Rectal smooth muscle tissue (tissue), 1 donor: ENCODE results near the gene METTL22.
"Not testable (repeated sequence)": the region's sequence is repeated elsewhere in the genome, so short reads cannot be mapped to it uniquely, and the experiment has no call there.

Source experiments
- H3K27ac ChIP-seq: one replicate; pipeline ENCODE4 v1.7.0; 2013; ENCODE audit warnings: low read depth, low read length, inconsistent platforms
- H3K27me3 ChIP-seq: one replicate; pipeline ENCODE4 v1.7.0; 2013; ENCODE audit warnings: low read length; ENCODE audit not compliant: control insufficient read depth, insufficient read depth
- H3K36me3 ChIP-seq: one replicate; pipeline ENCODE4 v1.7.0; 2013; ENCODE audit warnings: low read length; ENCODE audit not compliant: control insufficient read depth, insufficient read depth
- H3K4me1 ChIP-seq: one replicate; pipeline ENCODE4 v1.7.0; 2013; ENCODE audit warnings: low read length; ENCODE audit not compliant: control insufficient read depth, insufficient read depth
- H3K4me3 ChIP-seq: one replicate; pipeline ENCODE4 v1.7.0; 2013; ENCODE audit warnings: low read length
- H3K9ac ChIP-seq: one replicate; pipeline ENCODE4 v1.7.0; 2013; ENCODE audit warnings: low read length

Gene METTL22

DNA sequence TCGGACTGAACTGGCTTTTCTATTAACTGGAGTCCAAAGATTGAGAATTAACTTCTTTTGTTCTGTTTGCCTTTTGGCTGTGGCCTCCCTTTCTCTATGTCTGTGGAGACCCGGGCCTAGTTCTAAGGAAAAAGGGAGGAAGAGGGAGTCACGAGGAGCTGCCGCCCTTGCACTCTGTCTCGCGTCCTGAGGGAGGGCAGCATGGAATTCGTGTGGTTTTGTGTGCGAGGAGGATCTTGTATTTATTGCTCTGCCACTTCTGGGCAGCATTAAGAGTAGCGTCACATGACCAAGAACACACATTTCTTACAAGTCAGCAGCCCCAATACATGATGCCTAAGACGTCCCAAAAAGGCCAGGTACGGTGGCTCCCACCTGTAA, 23.6 kb downstream of the METTL22 start:
- Histone ChIP-seq H3K4me3 (no peak overlapping the region), H3K9ac (no peak overlapping the region), H3K27ac (no peak overlapping the region), H3K36me3 (peaks cover 46% of the 10 kb centered on the region), H3K4me1 (no peaks in the 10 kb centered on the region), H3K27me3 (no peaks in the 10 kb centered on the region)

DNA sequence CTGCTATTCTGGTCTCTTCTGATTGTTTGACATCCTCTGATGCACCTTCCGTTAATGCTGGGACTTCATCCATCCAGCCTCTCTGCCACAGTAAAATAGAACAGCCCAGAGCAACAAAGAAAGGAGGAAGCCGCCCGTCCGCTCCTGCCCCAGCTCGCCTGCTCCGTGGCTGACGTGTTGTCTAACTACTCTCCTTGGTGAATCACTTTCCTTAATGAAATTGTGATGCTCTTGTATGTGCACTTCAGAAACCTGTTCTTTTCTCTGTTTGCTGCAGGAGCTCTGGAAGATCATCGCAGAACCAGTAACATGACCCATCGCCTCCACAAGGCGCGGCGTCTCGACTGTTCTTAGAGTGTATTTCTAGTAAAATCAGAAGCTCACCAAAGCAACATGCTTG, 24.3 kb downstream of the METTL22 start:
- Histone ChIP-seq H3K36me3 (peaks cover 45% of the 10 kb centered on the region), H3K27me3 (no peaks in the 10 kb centered on the region), H3K27ac (no peak overlapping the region), H3K4me3 (no peak overlapping the region), H3K9ac (no peak overlapping the region), H3K4me1 (no peaks in the 10 kb centered on the region)

DNA sequence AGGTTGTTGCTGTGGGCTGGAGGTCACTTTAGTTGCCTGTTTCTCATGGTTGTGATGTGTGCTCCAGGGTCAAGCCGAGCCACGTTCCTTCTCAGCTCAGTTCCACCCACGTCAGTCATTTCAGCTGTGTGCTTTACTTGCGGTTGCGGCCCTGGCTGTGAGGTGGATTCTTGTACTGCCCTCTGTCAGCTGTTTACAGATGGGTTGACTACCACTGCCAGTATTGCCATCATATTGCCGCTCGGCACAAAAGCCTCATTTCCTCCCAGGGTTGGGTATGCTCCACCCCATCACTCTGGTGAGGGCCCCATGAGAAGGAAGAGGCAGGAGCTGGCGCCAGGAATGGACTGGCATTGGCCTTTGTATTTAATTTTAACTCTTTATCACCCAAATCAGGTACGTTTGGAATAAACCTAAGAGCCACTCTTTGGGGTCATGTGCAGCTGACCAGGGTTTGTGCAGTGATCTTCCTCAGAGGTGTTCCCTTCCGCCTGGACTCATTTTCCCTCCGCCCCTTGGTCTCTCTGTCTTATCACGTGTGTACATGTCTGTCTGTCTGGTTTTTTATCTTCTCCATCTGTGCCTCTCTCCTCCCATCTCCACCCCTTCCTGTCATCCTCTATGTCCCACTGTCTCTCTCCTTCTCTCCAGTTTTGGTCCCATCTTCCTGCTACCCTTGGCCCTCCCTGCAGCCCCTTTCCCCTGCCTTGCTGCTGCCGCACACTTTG, 25.0 kb downstream of the METTL22 start:
- no peak overlapping the region for H3K4me3 ChIP-seq
- H3K27ac ChIP-seq: no peak overlapping the region
- H3K36me3 ChIP-seq: peaks cover 40% of the 10 kb centered on the region
- H3K27me3 ChIP-seq: no peaks in the 10 kb centered on the region
- no peak overlapping the region for H3K9ac ChIP-seq
- H3K4me1 ChIP-seq: no peaks in the 10 kb centered on the region

DNA sequence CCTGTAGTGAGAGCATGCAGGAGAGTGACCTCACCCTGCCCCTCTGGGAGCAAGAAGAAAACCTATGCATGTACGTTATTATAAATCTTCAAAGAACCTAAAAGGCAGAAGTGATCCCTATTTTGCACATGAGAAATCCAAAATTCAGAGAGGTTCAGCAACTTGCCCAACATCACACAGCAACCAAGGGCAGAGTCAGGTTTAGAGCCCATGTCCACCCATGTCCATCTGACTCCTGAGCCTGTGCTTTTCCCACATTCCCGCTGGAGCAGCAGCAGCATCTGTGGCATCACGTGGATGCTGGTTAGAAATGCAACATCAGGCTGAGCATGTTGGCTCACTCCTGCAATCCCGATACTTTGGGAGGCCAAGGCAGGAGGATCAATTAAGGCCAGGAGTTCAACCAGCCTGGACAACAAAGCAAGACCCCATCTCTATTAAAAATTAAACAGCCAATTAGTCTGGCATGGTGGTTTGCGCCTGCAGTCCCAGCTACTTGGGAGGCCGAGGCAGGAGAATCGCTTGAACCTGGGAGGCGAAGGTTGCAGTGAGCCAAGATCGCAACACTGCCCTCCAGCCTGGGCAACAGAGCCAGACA, 26.3 kb downstream of the METTL22 start:
- Histone ChIP-seq H3K4me3 (no peak overlapping the region), H3K27me3 (no peaks in the 10 kb centered on the region), H3K9ac (no peak overlapping the region), H3K36me3 (peaks cover 28% of the 10 kb centered on the region), H3K4me1 (no peaks in the 10 kb centered on the region), H3K27ac (no peak overlapping the region)

DNA sequence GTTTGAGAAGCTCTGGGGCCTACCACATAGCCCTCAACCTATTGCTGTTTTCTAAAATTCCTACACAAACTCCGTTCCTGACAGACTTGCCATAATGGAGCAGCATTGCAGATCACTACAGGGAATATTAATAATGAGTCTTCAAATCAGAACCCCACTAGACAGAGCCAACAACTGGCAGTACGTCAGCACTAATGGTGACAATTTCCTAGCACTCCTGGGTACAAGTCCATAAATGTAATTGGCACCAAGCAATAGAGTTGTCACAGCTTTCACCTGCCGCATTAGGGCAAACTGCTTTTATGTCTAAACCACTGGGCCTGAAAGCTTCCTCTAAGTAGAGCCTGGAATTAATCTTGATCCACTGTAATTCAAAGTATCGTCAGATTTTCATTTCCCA, 27.4 kb downstream of the METTL22 start:
- no peaks in the 10 kb centered on the region for H3K27me3 ChIP-seq

DNA sequence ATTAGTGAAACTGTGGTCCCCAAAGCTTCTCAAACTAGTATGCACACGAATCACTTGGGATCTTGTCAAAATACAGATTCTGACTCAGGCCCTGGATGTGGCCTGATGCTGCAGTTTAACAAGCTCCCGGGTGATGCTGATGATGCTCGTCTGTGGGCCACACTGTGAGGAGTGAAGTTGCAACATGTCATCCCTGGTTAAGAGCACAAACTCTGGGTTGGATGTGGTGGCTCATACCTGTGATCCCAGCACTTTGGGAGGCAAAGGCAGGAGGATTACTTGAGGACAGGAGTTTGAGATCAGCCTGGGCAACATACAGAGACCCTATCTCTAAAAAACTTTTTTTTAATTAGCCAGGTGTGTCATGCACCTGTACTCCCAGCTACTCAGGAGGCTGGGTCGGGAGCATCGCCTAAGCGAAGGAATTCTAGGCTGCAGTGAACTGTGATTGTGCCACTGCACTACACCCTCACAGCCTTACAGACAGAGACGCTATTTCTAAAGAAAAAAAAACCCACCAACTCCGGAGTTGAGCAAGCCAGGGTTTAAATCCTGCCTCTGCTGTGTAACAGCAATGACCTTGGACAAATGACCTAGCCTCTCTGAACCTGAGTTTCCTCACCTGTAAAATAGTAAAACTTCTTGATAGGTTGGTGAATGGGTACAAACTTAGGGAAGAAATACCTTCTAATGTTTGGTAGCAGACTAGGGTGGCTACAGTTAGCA, 28.5 kb downstream of the METTL22 start:
- H3K4me1 ChIP-seq: no peaks in the 10 kb centered on the region
- no peak overlapping the region for H3K4me3 ChIP-seq
- H3K9ac ChIP-seq: no peak overlapping the region
- H3K27me3 ChIP-seq: no peaks in the 10 kb centered on the region
- no peak overlapping the region for H3K27ac ChIP-seq
- peaks cover 25% of the 10 kb centered on the region for H3K36me3 ChIP-seq

More for the DNA sequence above, 27.4 kb downstream of the METTL22 start:
- H3K4me3 ChIP-seq: no peak overlapping the region
- no peak overlapping the region for H3K9ac ChIP-seq
- H3K27ac ChIP-seq: no peak overlapping the region
- no peaks in the 10 kb centered on the region for H3K4me1 ChIP-seq
- H3K36me3 ChIP-seq: peaks cover 25% of the 10 kb centered on the region

DNA sequence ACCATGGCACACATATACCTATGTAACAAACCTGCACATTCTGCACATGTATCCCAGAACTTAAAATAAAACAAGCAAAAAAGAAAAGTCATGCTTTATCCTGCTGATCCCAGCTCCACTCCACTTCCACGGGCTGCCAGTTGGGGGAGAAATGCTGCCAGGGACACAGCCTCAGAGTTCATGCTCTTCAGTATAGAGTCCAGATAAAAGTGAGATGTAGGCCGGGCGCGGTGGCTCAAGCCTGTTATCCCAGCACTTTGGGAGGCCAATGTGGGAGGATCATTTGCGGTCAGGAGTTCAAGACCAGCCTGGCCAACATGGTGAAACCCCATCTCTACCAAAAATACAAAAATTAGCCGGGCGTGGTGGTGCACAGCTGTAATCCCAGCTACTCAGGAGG, 30.5 kb downstream of the METTL22 start:
- H3K27me3 ChIP-seq, H3K9ac ChIP-seq, H3K27ac ChIP-seq, H3K4me3 ChIP-seq, H3K4me1 ChIP-seq: not testable (repeated sequence)
- H3K36me3 ChIP-seq: peaks cover 14% of the 10 kb centered on the region

DNA sequence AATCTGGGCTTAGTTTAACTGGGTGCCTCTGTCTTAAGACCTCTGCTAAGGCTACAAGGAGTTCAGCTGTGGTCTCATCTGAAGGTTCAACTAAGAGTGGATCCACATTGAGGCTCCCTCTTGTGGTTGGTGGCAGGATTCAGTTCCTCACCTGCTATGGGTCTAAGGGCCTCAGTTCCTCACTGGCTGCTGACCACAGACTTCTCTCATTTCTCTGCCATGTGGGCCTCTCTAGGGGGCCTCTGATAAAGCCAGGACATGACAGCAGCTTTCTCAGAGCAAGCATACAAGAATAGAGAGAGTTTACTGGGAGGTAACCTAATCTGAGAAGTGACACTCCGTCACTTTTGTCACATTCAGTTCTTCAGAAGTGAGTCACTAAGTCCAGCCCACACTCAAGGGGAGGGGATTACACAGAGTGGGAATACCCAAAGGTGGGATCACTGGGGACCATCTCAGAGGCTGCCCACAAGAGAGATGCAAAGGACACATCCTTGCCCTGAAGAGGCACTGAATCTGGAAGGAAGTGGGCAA, 33.8 kb downstream of the METTL22 start:
- H3K27ac ChIP-seq: no peak overlapping the region

DNA sequence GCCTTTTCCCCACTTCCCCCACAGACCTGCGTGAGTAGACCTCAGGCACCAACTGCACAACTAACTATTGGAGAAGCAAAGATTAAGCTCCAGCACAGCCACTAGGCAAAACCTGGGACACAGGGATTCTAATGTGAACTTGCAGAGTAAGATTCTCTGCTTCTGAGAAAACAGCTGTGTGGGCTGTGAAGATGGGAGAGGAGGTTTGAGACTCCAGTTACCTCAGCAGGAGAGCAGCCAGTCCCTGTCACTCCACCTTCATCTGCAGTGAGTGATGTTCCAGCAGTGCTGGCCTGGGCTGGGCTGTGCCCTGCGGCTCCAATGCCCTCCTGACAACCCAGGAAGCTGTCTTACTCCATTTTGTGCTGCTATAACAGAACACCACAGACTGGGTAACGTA, 34.9 kb downstream of the METTL22 start:
- Histone ChIP-seq H3K4me1 (no peaks in the 10 kb centered on the region), H3K36me3 (no peaks in the 10 kb centered on the region), H3K9ac (no peak overlapping the region), H3K27ac (no peak overlapping the region), H3K4me3 (no peak overlapping the region), H3K27me3 (no peaks in the 10 kb centered on the region)

More for the DNA sequence above, 33.8 kb downstream of the METTL22 start:
- Histone ChIP-seq H3K9ac (no peak overlapping the region), H3K4me3 (no peak overlapping the region), H3K27me3 (no peaks in the 10 kb centered on the region), H3K4me1 (no peaks in the 10 kb centered on the region), H3K36me3 (no peaks in the 10 kb centered on the region)

DNA sequence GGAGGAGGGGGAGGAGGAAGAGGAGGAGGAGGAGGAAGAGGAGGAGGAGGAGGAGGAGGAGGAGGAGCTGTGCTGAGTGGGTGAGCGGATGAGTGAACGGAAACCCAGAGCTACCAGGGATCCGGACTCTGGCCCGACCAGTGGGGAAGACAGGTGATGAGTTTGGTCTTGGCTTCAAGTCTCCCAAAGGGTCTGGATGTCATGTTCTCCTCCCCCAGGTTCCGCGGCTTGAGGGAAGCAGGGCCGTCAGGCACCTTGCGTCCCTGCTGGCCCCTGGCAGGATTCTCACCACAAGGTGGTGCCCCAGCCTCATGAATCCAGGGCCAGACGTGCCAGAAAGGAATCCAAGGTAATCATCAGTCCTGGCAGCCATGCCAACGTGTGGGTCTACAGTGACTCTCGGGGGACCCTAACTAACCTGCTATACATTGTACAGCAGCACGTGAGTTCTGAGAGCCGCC, 39.4 kb downstream of the METTL22 start:
- Histone ChIP-seq H3K36me3 (no peaks in the 10 kb centered on the region), H3K27me3 (no peaks in the 10 kb centered on the region), H3K27ac (no peak overlapping the region), H3K4me1 (no peaks in the 10 kb centered on the region), H3K9ac (no peak overlapping the region), H3K4me3 (no peak overlapping the region)

DNA sequence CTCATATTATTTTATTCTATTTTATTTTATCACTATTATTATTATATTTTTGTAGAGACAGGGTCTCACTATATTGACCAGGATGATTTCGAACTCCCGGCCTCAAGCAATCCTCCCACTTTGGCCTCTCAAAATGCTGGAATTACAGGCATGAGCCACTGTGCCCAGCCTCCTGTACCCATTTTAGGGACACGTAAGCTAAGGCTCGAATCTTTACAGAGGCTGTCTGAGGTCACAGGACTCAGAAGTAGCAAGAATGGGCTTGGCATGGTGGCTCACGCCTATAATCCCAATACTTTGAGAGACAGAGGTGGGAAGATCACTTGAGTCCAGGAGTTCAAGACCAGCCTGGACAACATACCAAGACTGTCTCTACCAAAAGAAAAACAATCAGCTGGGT, 40.2 kb downstream of the METTL22 start:
- Histone ChIP-seq H3K36me3 (no peaks in the 10 kb centered on the region), H3K27ac (no peak overlapping the region), H3K4me3 (no peak overlapping the region), H3K9ac (no peak overlapping the region), H3K4me1 (no peaks in the 10 kb centered on the region), H3K27me3 (no peaks in the 10 kb centered on the region)

DNA sequence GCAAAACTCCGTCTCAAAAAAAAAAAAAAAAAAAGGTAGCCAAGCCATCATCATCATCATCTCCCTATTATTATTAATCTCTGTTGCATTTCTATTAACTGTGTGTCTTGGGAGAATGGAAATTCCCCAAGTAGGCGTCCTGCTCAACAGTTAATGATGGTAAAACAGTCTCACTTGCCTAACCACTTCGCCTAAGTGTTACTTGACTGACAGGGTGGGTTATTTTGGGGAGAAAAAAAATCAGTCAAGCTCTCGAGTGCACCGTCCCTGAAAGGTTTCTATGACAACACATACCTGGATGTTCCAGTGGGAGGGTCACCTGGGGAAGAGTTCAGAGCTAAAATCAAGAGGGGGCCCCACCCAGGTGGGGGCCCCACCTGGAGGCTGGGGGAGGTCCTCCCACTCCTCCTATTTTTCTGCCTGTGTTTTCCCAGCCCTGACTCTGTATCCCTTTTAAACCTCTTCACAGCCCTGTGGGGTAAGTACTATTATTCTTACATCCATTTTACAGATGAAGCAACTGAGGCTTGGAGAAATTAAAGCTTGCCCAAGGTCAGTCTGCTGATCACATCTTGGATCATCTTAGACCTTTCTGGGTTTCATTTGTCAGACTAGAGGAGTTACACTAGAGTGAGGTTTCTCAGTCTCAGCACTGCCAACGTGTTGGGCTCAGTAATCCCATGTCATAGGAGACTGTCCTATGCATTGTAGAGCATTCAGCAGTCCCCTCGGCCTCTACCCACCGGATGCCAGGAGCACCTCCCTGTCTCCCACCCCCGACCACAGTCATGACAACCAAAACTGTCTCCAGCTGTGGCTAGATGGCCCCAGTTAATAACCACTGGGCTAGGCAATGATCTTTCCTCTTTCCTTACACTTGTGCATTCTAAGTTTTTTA, 41.9 kb downstream of the METTL22 start:
- Histone ChIP-seq H3K36me3 (no peaks in the 10 kb centered on the region), H3K27me3 (no peaks in the 10 kb centered on the region), H3K4me3 (no peak overlapping the region), H3K4me1 (no peaks in the 10 kb centered on the region), H3K27ac (no peak overlapping the region), H3K9ac (no peak overlapping the region)
